H9 (cell line): Measurements from ENCODE around the gene DNAH5. TPM values are rescaled to one million over a fixed set of nuclear protein-coding genes. Genes with fewer than 3 reads are reported as not detected.

Source experiments
- DNase-seq: peaks from one replicate; pipeline ENCODE4 v3.0.0-alpha.2; 2017
- H2AFZ ChIP-seq: one replicate; pipeline ENCODE4 v1.6.1; 2013; ENCODE audit warnings: mild to moderate bottlenecking, low read length, control low read depth, moderate library complexity
- H2AK5ac ChIP-seq: 2 replicates; pipeline ENCODE4 v1.6.1; 2013; ENCODE audit warnings: low read length, control low read depth, mixed read lengths; ENCODE audit not compliant: insufficient read length
- H2BK120ac ChIP-seq: one replicate; pipeline ENCODE4 v1.6.1; 2013; ENCODE audit warnings: low read depth, mild to moderate bottlenecking, low read length, control low read depth, inconsistent platforms; ENCODE audit not compliant: poor library complexity, severe bottlenecking
- H2BK12ac ChIP-seq: 2 replicates; pipeline ENCODE4 v1.6.1; 2013; ENCODE audit warnings: low read length, control low read depth, mixed read lengths, low read depth; ENCODE audit not compliant: insufficient read length
- H2BK15ac ChIP-seq: 2 replicates; pipeline ENCODE4 v1.6.1; 2013; ENCODE audit warnings: low read depth, low read length, control low read depth
- H2BK20ac ChIP-seq: one replicate; pipeline ENCODE4 v1.6.1; 2013; ENCODE audit warnings: low read depth, mild to moderate bottlenecking, low read length, control low read depth, inconsistent platforms; ENCODE audit not compliant: poor library complexity, severe bottlenecking
- H2BK5ac ChIP-seq: 2 replicates; pipeline ENCODE4 v1.6.1; 2013; ENCODE audit warnings: low read length, control low read depth, mixed read lengths; ENCODE audit not compliant: insufficient read length
- H3K14ac ChIP-seq: 2 replicates; pipeline ENCODE4 v1.6.1; 2013; ENCODE audit warnings: low read length, control low read depth; ENCODE audit not compliant: insufficient read depth
- H3K18ac ChIP-seq: 2 replicates; pipeline ENCODE4 v1.6.1; 2013; ENCODE audit warnings: low read depth, mild to moderate bottlenecking, mixed read lengths, low read length, control low read depth; ENCODE audit not compliant: insufficient read length
- H3K23ac ChIP-seq: 2 replicates; pipeline ENCODE4 v1.6.1; 2013; ENCODE audit warnings: low read length, control low read depth, mixed read lengths, low read depth; ENCODE audit not compliant: insufficient read length
- H3K23me2 ChIP-seq: 2 replicates; pipeline ENCODE4 v1.6.1; 2013; ENCODE audit warnings: low read depth, mild to moderate bottlenecking, mixed read lengths, low read length, control low read depth; ENCODE audit not compliant: insufficient read length, poor library complexity, severe bottlenecking
- H3K27ac ChIP-seq: 2 replicates; pipeline ENCODE4 v1.5.1; 2013; ENCODE audit warnings: low read length, control low read depth, mixed read lengths, low read depth; ENCODE audit not compliant: insufficient read length
- H3K27me3 ChIP-seq: 2 replicates; pipeline ENCODE4 v1.6.1; 2013; ENCODE audit warnings: low read length, control low read depth, inconsistent platforms; ENCODE audit not compliant: insufficient read depth
- H3K4ac ChIP-seq: 2 replicates; pipeline ENCODE4 v1.6.1; 2013; ENCODE audit warnings: low read depth, mild to moderate bottlenecking, control low read depth, inconsistent platforms, low read length, moderate library complexity
- H3K4me1 ChIP-seq: 2 replicates; pipeline ENCODE4 v1.6.1; 2013; ENCODE audit warnings: low read length, control low read depth, inconsistent platforms; ENCODE audit not compliant: insufficient read depth
- H3K4me2 ChIP-seq: 2 replicates; pipeline ENCODE4 v1.6.1; 2013; ENCODE audit warnings: low read length, control low read depth, mixed read lengths; ENCODE audit not compliant: insufficient read length, insufficient read depth
- H3K56ac ChIP-seq: 2 replicates; pipeline ENCODE4 v1.6.1; 2013; ENCODE audit warnings: low read depth, mild to moderate bottlenecking, mixed read lengths, low read length, control low read depth; ENCODE audit not compliant: insufficient read length
- H3K79me1 ChIP-seq: 2 replicates; pipeline ENCODE4 v1.6.1; 2013; ENCODE audit warnings: low read depth, mild to moderate bottlenecking, moderate library complexity, low read length, control low read depth, inconsistent platforms; ENCODE audit not compliant: insufficient read depth, poor library complexity, severe bottlenecking
- H3K79me2 ChIP-seq: 2 replicates; pipeline ENCODE4 v1.6.1; 2013; ENCODE audit warnings: low read length, control low read depth, inconsistent platforms; ENCODE audit not compliant: insufficient read depth
- H3K9ac ChIP-seq: 2 replicates; pipeline ENCODE4 v1.6.1; 2013; ENCODE audit warnings: low read length, control low read depth, mixed read lengths; ENCODE audit not compliant: insufficient read length; ENCODE audit errors: extremely low read depth
- H3K9me3 ChIP-seq: one replicate; pipeline ENCODE4 v1.6.1; 2013; ENCODE audit warnings: low read depth, low read length, inconsistent platforms; ENCODE audit not compliant: control insufficient read depth
- H3T11ph ChIP-seq: one replicate; pipeline ENCODE4 v1.6.1; 2013; ENCODE audit warnings: mild to moderate bottlenecking, low read length, control low read depth, inconsistent platforms
- H4K20me1 ChIP-seq: one replicate; pipeline ENCODE4 v1.6.1; 2013; ENCODE audit not compliant: control insufficient read depth, insufficient read length, insufficient read depth
- H4K5ac ChIP-seq: 2 replicates; pipeline ENCODE4 v1.6.1; 2013; ENCODE audit warnings: low read depth, mild to moderate bottlenecking, mixed read lengths, low read length, control low read depth; ENCODE audit not compliant: insufficient read length
- H4K8ac ChIP-seq: replicated peaks from 2 replicates; pipeline ENCODE4 v1.6.1; 2013; ENCODE audit warnings: low read length, control low read depth, mixed read lengths, low read depth; ENCODE audit not compliant: insufficient read length
- H4K91ac ChIP-seq: 2 replicates; pipeline ENCODE4 v1.6.1; 2013; ENCODE audit warnings: low read depth, mild to moderate bottlenecking, moderate library complexity, mixed read lengths, low read length, control low read depth; ENCODE audit not compliant: insufficient read length
- H3K27ac Mint-ChIP-seq, 3 experiments: 2 replicates in 2 of 3; 3 replicates in 1 of 3; pipeline ENCODE4 v1.8.0; 2020 to 2021; ENCODE audit warnings: mixed read lengths in 3 of 3, mild to moderate bottlenecking in 1 of 3, moderate library complexity in 1 of 3
- H3K27me3 Mint-ChIP-seq: 2 replicates; pipeline ENCODE4 v1.8.0; 2021; ENCODE audit warnings: low read depth, mild to moderate bottlenecking, moderate library complexity, mixed read lengths
- H3K36me3 Mint-ChIP-seq, 3 experiments: 2 replicates in 2 of 3; 3 replicates in 1 of 3; pipeline ENCODE4 v1.8.0; 2020 to 2021; ENCODE audit warnings: low read depth in 3 of 3, mixed read lengths in 3 of 3; ENCODE audit not compliant: insufficient read depth in 1 of 3
- H3K4me1 Mint-ChIP-seq, 2 experiments: 2 replicates each; pipeline ENCODE4 v1.8.0; 2020; ENCODE audit warnings: mixed read lengths in 2 of 2
- H3K4me3 Mint-ChIP-seq, 2 experiments: 2 replicates in 1 of 2; 3 replicates in 1 of 2; pipeline ENCODE4 v1.8.0; 2020 to 2021; ENCODE audit warnings: mild to moderate bottlenecking in 2 of 2, mixed read lengths in 2 of 2, moderate library complexity in 1 of 2
- H3K9me3 Mint-ChIP-seq, 2 experiments: 2 replicates in 1 of 2; 3 replicates in 1 of 2; pipeline ENCODE4 v1.8.0; 2020; ENCODE audit warnings: mild to moderate bottlenecking in 2 of 2, mixed read lengths in 2 of 2, moderate library complexity in 1 of 2
- WGBS: extraction: QIAGEN DNeasy Blood & Tissue Kit; methylation state at CpG from one replicate; pipeline ENCODE4 v1.1.7; 2013; ENCODE audit warnings: missing lambda C conversion rate, low lambda C conversion rate, mixed read lengths; ENCODE audit not compliant: insufficient read length; ENCODE audit errors: extremely low coverage; 5-methylcytosine and 5-hydroxymethylcytosine counted together
- total RNA-seq: library from RNA; stranded (reverse); gene quantifications from 2 replicates; pipeline ENCODE4 v1.2.1, GENCODE V29; 2021
- TF ChIP-seq, protein P1 (sequence below): fragments of 200-600 bp; sonication (generic); conservative IDR thresholded peaks from 3 replicates; pipeline ENCODE4 v1.8.0; 2021; ENCODE audit warnings: antibody characterized with exemption, mild to moderate bottlenecking

DNAH5 gene
- total RNA-seq, 1 experiment from 2014 or later: 0.50 TPM

DNA sequence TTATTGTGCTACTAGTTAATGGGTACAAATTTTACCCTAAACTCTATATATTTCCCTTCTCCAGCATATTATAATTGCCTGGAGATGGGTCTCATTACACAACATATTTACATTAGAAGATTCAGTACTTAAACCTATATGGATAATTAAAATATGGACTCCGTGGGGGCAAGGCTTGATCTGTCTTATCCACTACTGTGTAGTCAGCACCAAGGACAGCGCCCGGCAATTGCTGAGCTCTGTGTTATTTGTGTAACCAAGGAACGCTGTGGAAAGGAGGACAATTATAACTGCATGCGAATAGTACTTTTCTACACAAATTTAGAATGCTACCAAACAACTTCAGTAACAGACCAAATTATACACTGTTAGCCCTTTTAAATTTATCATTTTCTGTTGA lies 77.7 kb downstream of the DNAH5 start:
- no CpG with 5 or more reads among the region's 5 CpGs for WGBS
- peaks cover 2% of the 10 kb centered on the region; the same call in 1 of the 2 replicates for H3K27me3 Mint-ChIP-seq
- H3K36me3 Mint-ChIP-seq: no peaks in the 10 kb centered on the region

More for the DNA sequence above, 77.7 kb downstream of the DNAH5 start:
- H3K23ac ChIP-seq: no peak overlapping the region
- no peak overlapping the region for H3K4me2 ChIP-seq
- no peak overlapping the region for H3K14ac ChIP-seq
- no peak overlapping the region for H2BK15ac ChIP-seq
- H3K4me1 Mint-ChIP-seq: no peaks in the 10 kb centered on the region
- no peaks in the 10 kb centered on the region for H3K9me3 ChIP-seq
- H2AK5ac ChIP-seq: no peak overlapping the region
- H3K27ac Mint-ChIP-seq: no peak overlapping the region
- no peak overlapping the region for H4K91ac ChIP-seq
- H3K56ac ChIP-seq: no peak overlapping the region
- H3K9ac ChIP-seq: no peak overlapping the region
- H3K79me2 ChIP-seq: no peaks in the 10 kb centered on the region
- no peak overlapping the region for H2BK20ac ChIP-seq
- H3K4me1 ChIP-seq: no peaks in the 10 kb centered on the region
- no peaks in the 10 kb centered on the region for H3K23me2 ChIP-seq
- no peak overlapping the region for H2BK120ac ChIP-seq
- no peak overlapping the region for H3K4me3 Mint-ChIP-seq
- H4K8ac ChIP-seq: no peak overlapping the region
- TF ChIP-seq, protein P1, sequence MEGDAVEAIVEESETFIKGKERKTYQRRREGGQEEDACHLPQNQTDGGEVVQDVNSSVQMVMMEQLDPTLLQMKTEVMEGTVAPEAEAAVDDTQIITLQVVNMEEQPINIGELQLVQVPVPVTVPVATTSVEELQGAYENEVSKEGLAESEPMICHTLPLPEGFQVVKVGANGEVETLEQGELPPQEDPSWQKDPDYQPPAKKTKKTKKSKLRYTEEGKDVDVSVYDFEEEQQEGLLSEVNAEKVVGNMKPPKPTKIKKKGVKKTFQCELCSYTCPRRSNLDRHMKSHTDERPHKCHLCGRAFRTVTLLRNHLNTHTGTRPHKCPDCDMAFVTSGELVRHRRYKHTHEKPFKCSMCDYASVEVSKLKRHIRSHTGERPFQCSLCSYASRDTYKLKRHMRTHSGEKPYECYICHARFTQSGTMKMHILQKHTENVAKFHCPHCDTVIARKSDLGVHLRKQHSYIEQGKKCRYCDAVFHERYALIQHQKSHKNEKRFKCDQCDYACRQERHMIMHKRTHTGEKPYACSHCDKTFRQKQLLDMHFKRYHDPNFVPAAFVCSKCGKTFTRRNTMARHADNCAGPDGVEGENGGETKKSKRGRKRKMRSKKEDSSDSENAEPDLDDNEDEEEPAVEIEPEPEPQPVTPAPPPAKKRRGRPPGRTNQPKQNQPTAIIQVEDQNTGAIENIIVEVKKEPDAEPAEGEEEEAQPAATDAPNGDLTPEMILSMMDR: no peak
- H3K18ac ChIP-seq: no peak overlapping the region
- H3T11ph ChIP-seq: no peak overlapping the region
- H2BK12ac ChIP-seq: no peak overlapping the region
- no peak overlapping the region for H2BK5ac ChIP-seq
- no peaks in the 10 kb centered on the region for H3K79me1 ChIP-seq
- H3K27ac ChIP-seq: no peak overlapping the region
- DNase-seq: no peak
- no peak overlapping the region for H4K5ac ChIP-seq
- H2AFZ ChIP-seq: no peak overlapping the region
- H3K9me3 Mint-ChIP-seq: no peaks in the 10 kb centered on the region; a peak in 1 of 5 replicates
- H4K20me1 ChIP-seq: no peaks in the 10 kb centered on the region
- H3K27me3 ChIP-seq: no peaks in the 10 kb centered on the region
- H3K4ac ChIP-seq: no peak overlapping the region
